HG02973 (cell line): Measurements from ENCODE around the gene ATL3.
"Not testable (repeated sequence)": the region's sequence is repeated elsewhere in the genome, so short reads cannot be mapped to it uniquely, and the experiment has no call there.

Source experiments
- ATAC-seq: cut with Tn5 transposase; IDR thresholded peaks from one replicate; pipeline ENCODE4 v1.9.1; 2021; ENCODE audit warnings: moderate library complexity; ENCODE audit not compliant: unreplicated experiment

Gene ATL3

GRCh38 chr11:63590024-63590788 lies 81.0 kb downstream of the ATL3 start:
- ATAC-seq = no peak

DNA sequence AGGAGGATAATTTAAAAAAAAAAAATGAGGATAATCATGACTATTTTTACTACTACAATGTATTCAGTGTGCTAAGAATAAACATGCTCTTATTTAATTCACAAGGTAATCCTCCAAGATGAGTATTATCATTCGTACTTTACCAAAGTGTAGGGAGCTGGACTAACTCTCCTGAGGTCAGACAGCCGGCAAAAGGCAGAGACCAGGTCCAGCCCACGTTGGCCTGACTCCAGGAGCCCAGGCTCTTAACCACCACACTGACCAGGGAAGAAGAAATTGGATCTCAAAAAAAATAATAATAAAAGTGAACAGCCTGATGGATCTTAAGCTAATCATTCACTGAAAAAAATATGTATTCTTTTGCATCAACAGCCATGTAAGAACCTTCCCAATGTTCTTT lies 82.2 kb downstream of the ATL3 start:
- no peak for ATAC-seq

DNA sequence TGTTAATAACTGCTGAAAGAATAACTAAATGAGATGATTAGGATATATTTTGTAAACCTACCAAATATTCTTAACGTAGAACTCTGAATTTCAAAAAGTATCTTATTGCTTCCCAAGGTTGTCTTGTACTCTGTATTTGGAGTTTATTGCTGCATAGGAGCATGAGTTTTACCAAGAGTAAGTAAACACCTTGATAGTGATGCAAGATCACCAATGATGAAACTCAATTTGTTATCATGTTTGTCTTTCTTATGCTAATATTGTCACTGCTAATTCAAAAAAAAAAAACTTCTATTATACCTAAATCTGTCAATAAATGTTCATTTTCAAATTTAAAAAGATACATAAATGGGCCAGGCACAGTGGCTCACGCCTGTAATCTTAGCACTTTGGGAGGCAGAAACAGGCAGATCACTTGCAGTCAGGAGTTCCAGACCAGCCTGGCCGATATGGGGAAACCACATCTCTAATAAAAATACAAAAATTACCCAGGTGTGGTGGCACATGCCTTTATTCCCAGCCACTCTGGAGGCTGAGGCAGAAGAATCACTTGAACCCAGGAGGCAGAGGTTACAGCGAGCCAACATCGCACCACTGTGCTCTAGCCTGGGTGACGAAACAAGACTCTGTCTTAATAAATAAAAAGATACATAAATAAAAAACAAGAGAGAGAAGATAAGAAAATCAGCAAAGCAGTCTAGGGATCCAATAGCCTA lies 84.6 kb downstream of the ATL3 start:
- no peak for ATAC-seq

DNA sequence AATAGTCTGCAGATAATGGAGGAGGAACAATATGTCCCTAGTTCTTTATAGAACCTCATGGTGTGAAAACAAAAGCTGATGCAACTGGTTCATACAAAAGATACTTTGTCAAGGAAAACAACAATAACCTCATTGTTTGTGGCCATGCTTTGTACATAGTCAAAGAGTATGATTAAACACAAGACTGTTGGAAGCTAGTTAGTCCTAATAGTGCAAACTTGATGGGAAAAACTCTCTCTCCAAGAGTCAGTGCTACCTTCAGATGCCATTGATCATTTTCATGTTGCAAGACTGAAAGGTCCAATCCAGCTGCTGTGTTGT lies 87.9 kb downstream of the ATL3 start:
- no peak for ATAC-seq

DNA sequence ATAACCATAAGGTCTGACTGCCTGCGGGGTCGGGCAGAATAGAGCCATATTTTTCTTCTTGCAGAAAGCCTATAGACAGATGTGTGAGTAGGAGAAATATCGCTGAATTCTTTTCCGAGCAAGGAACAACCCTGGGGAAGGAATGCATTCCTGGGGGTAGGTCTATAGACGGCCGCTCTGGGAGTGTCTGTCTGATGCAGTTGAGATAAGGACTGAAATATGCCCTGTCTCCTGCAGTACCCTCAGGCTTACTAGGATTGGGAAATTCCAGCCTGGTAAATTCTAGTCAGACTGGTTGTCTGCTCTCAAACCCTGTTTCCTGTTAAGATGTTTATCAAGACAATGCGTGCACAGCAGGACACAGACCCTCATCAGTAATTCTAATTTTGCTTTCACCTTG lies 90.0 kb downstream of the ATL3 start:
- not testable (repeated sequence) for ATAC-seq

DNA sequence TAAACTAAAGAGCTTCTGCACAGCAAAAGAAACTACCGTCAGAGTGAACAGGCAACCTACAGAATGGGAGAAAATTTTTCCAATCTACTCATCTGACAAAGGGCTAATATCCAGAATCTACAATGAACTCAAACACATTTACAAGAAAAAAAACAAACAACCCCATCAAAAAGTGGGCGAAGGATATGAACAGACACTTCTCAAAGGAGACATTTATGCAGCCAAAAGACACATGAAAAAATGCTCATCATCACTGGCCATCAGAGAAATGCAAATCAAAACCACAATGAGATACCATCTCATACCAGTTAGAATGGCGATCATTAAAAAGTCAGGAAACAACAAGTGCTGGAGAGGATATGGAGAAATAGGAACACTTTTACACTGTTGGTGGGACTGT lies 92.3 kb downstream of the ATL3 start:
- not testable (repeated sequence) for ATAC-seq

- ATAC-seq = no peak
Measured at GRCh38 chr11:63574856-63575602, 96.1 kb downstream of the ATL3 start.
